Stimulated activated naive B cell treated with anti-CD40 and anti-IgM and Interleukin-4, amounts not matched to agents 10 μg/mL and 1 μg/mL and 100 μg/mL, for 72 hours (primary cell): Measurements from ENCODE around the gene HLA-DOB.

Experiments
- ATAC-seq, 2 donors: fragments of 150-1000 bp; cut with Tn5 transposase; replicated peaks; 2 replicates each; pipeline ENCODE4 v1.10.0; 2021; ENCODE audit warnings: moderate library complexity in 1 of 2
- DNase-seq: peaks from one replicate; pipeline ENCODE4 v3.0.0; 2021
- H3K27ac Mint-ChIP-seq: one replicate; pipeline ENCODE4 v1.8.0; 2022; ENCODE audit warnings: mild to moderate bottlenecking, mixed read lengths
- H3K27me3 Mint-ChIP-seq, 2 donors: one replicate each; pipeline ENCODE4 v1.8.0; 2022; ENCODE audit warnings: mixed read lengths in 2 of 2
- H3K36me3 Mint-ChIP-seq, 2 donors: one replicate each; pipeline ENCODE4 v1.8.0; 2022; ENCODE audit warnings: mixed read lengths in 2 of 2, mild to moderate bottlenecking in 1 of 2
- H3K4me1 Mint-ChIP-seq, 2 donors: one replicate each; pipeline ENCODE4 v1.8.0; 2022; ENCODE audit warnings: mixed read lengths in 2 of 2, mild to moderate bottlenecking in 1 of 2
- H3K4me3 Mint-ChIP-seq, 2 donors: one replicate each; pipeline ENCODE4 v1.8.0; 2022; ENCODE audit warnings: mild to moderate bottlenecking in 2 of 2, mixed read lengths in 2 of 2, moderate library complexity in 1 of 2
- H3K9me3 Mint-ChIP-seq, 2 donors: one replicate each; pipeline ENCODE4 v1.8.0; 2022; ENCODE audit warnings: mixed read lengths in 2 of 2, mild to moderate bottlenecking in 1 of 2

HLA-DOB gene

GRCh38 chr6:32851025-32851424 lies 34.2 kb upstream of the HLA-DOB start:
- DNase-seq (no peak), ATAC-seq (no peak)
- Mint-ChIP-seq H3K36me3 (peaks cover 75 to 77% of the 10 kb centered on the region in 2 donors), H3K9me3 (peaks cover 0 to 3% of the 10 kb centered on the region in 2 donors), H3K4me1 (peaks cover 54 to 78% of the 10 kb centered on the region in 2 donors), H3K27ac (peak overlapping the region; percentile 16), H3K4me3 (peak overlapping the region; percentile 94 to 100), H3K27me3 (no peaks in the 10 kb centered on the region)

- H3K4me1 Mint-ChIP-seq: peaks cover 57 to 78% of the 10 kb centered on the region in 2 donors
- DNase-seq (no peak), ATAC-seq (no peak)
- no peaks in the 10 kb centered on the region for H3K27me3 Mint-ChIP-seq
- peak overlapping the region; percentile 15 for H3K27ac Mint-ChIP-seq
- peaks cover 0 to 3% of the 10 kb centered on the region in 2 donors for H3K9me3 Mint-ChIP-seq
- peaks cover 79 to 83% of the 10 kb centered on the region in 2 donors for H3K36me3 Mint-ChIP-seq
- H3K4me3 Mint-ChIP-seq: peak overlapping the region in 1 of 2 donors; percentile 3
These were observed 32.3 kb upstream of the HLA-DOB start for GRCh38 chr6:32849126-32849525.

GRCh38 chr6:32847795-32848194 lies 31.0 kb upstream of the HLA-DOB start:
- Mint-ChIP-seq H3K27ac (peak overlapping the region; percentile 68), H3K4me3 (peak overlapping the region; percentile 21 to 66), H3K4me1 (peaks cover 59 to 83% of the 10 kb centered on the region in 2 donors), H3K36me3 (peaks cover 81 to 90% of the 10 kb centered on the region in 2 donors), H3K9me3 (peaks cover 0 to 3% of the 10 kb centered on the region in 2 donors), H3K27me3 (no peaks in the 10 kb centered on the region)
- no peak for ATAC-seq
- no peak for DNase-seq

- Mint-ChIP-seq H3K4me1 (peaks cover 63 to 83% of the 10 kb centered on the region in 2 donors), H3K27me3 (no peaks in the 10 kb centered on the region), H3K36me3 (peaks cover 82 to 90% of the 10 kb centered on the region in 2 donors), H3K4me3 (peak overlapping the region; percentile 29 to 66), H3K27ac (peak overlapping the region; percentile 33), H3K9me3 (peaks cover 0 to 3% of the 10 kb centered on the region in 2 donors)
- DNase-seq (no peak), ATAC-seq (no peak)
These were observed 30.2 kb upstream of the HLA-DOB start for GRCh38 chr6:32847004-32847403.

GRCh38 chr6:32845384-32845884 lies 28.6 kb upstream of the HLA-DOB start:
- peaks cover 65 to 83% of the 10 kb centered on the region in 2 donors for H3K4me1 Mint-ChIP-seq
- peak overlapping the region; percentile 98 for H3K4me3 Mint-ChIP-seq
- peak overlapping the region; percentile 100 for H3K27ac Mint-ChIP-seq
- H3K36me3 Mint-ChIP-seq: peaks cover 82 to 91% of the 10 kb centered on the region in 2 donors
- DNase-seq (peak; percentile 51), ATAC-seq (peak; percentile 8 to 13)
- H3K9me3 Mint-ChIP-seq: peaks cover 0 to 3% of the 10 kb centered on the region in 2 donors
- no peaks in the 10 kb centered on the region for H3K27me3 Mint-ChIP-seq

- Mint-ChIP-seq H3K27ac (peak overlapping the region; percentile 100), H3K27me3 (no peaks in the 10 kb centered on the region), H3K9me3 (peaks cover 0 to 3% of the 10 kb centered on the region in 2 donors), H3K36me3 (peaks cover 82 to 91% of the 10 kb centered on the region in 2 donors), H3K4me3 (peak overlapping the region; percentile 98), H3K4me1 (peaks cover 67 to 83% of the 10 kb centered on the region in 2 donors)
- ATAC-seq (peak; percentile 1 to 6), DNase-seq (no peak)
These were observed 28.1 kb upstream of the HLA-DOB start for GRCh38 chr6:32844839-32845383.

- DNase-seq: peak; percentile 97
- peaks cover 65 to 87% of the 10 kb centered on the region in 2 donors for H3K4me1 Mint-ChIP-seq
- H3K4me3 Mint-ChIP-seq: peak within 1 kb of the TSS; percentile 98
- H3K27me3 Mint-ChIP-seq: no peaks in the 10 kb centered on the region
- H3K36me3 Mint-ChIP-seq: peaks cover 78 to 88% of the 10 kb centered on the region in 2 donors
- peaks cover 0 to 1% of the 10 kb centered on the region in 2 donors for H3K9me3 Mint-ChIP-seq
- H3K27ac Mint-ChIP-seq: peak within 1 kb of the TSS; percentile 100
- peak; percentile 79 to 84 for ATAC-seq
These were observed 27.4 kb upstream of the HLA-DOB start, which contains the start of gene PSMB8 for GRCh38 chr6:32843979-32844838. PSMB8 (minus strand) TSS chr6:32844047; CDS start chr6:32843996, 51 bp downstream.

- Mint-ChIP-seq H3K27me3 (no peaks in the 10 kb centered on the region), H3K4me3 (peak overlapping the region; percentile 98), H3K4me1 (peaks cover 60 to 84% of the 10 kb centered on the region in 2 donors), H3K27ac (peak overlapping the region; percentile 100), H3K36me3 (peaks cover 71 to 80% of the 10 kb centered on the region in 2 donors), H3K9me3 (no peaks in the 10 kb centered on the region)
- no peak for ATAC-seq
- no peak for DNase-seq
These were observed 26.7 kb upstream of the HLA-DOB start for GRCh38 chr6:32843331-32843978.

GRCh38 chr6:32842690-32843089 lies 25.9 kb upstream of the HLA-DOB start:
- Mint-ChIP-seq H3K9me3 (no peaks in the 10 kb centered on the region), H3K4me1 (peaks cover 53 to 79% of the 10 kb centered on the region in 2 donors), H3K36me3 (peaks cover 63 to 73% of the 10 kb centered on the region in 2 donors), H3K27me3 (no peaks in the 10 kb centered on the region), H3K27ac (peak overlapping the region; percentile 100), H3K4me3 (peak overlapping the region; percentile 98)
- ATAC-seq (no peak), DNase-seq (no peak)

GRCh38 chr6:32842021-32842650 lies 25.3 kb upstream of the HLA-DOB start:
- DNase-seq: no peak
- Mint-ChIP-seq H3K36me3 (peaks cover 60 to 73% of the 10 kb centered on the region in 2 donors), H3K9me3 (no peaks in the 10 kb centered on the region), H3K27me3 (no peaks in the 10 kb centered on the region), H3K27ac (peak overlapping the region; percentile 100), H3K4me1 (peaks cover 53 to 79% of the 10 kb centered on the region in 2 donors), H3K4me3 (peak overlapping the region; percentile 98)
- no peak for ATAC-seq

- ATAC-seq (peak; percentile 15 to 21), DNase-seq (peak; percentile 61)
- H3K4me3 Mint-ChIP-seq: peak overlapping the region; percentile 69 to 98
- peaks cover 60 to 78% of the 10 kb centered on the region in 2 donors for H3K4me1 Mint-ChIP-seq
- no peaks in the 10 kb centered on the region for H3K9me3 Mint-ChIP-seq
- no peaks in the 10 kb centered on the region for H3K27me3 Mint-ChIP-seq
- H3K36me3 Mint-ChIP-seq: peaks cover 59 to 73% of the 10 kb centered on the region in 2 donors
- H3K27ac Mint-ChIP-seq: peak overlapping the region; percentile 100
These were observed 23.9 kb upstream of the HLA-DOB start for GRCh38 chr6:32840604-32841246.

GRCh38 chr6:32839356-32839755 lies 22.6 kb upstream of the HLA-DOB start:
- peaks cover 61 to 80% of the 10 kb centered on the region in 2 donors for H3K4me1 Mint-ChIP-seq
- ATAC-seq (no peak), DNase-seq (no peak)
- H3K36me3 Mint-ChIP-seq: peaks cover 58 to 73% of the 10 kb centered on the region in 2 donors
- no peaks in the 10 kb centered on the region for H3K27me3 Mint-ChIP-seq
- H3K9me3 Mint-ChIP-seq: no peaks in the 10 kb centered on the region
- peak overlapping the region; percentile 33 for H3K27ac Mint-ChIP-seq
- H3K4me3 Mint-ChIP-seq: no peak overlapping the region
